ENCODE data around the gene PCDHGA12.
"Not testable (repeated sequence)": the region's sequence is repeated elsewhere in the genome, so short reads cannot be mapped to it uniquely, and the experiment has no call there.

Gene PCDHGA12

DNA sequence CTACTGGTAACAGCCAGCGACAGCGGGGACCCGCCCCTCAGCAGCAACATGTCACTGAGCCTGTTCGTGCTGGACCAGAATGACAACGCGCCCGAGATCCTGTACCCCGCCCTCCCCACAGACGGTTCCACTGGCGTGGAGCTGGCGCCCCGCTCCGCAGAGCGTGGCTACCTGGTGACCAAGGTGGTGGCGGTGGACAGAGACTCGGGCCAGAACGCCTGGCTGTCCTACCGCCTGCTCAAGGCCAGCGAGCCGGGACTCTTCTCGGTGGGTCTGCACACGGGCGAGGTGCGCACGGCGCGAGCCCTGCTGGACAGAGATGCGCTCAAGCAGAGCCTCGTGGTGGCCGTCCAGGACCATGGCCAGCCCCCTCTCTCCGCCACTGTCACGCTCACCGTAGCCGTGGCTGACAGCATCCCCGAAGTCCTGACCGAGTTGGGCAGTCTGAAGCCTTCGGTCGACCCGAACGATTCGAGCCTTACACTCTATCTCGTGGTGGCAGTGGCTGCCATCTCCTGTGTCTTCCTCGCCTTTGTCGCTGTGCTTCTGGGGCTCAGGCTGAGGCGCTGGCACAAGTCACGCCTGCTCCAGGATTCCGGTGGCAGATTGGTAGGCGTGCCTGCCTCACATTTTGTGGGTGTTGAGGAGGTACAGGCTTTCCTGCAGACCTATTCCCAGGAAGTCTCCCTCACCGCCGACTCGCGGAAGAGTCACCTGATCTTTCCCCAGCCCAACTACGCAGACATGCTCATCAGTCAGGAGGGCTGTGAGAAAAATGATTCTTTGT is 35.7 kb upstream of the PCDHGA12 start:
- not testable (repeated sequence) for H3K4me3 ChIP-seq (ENCODE audit: low read length); H3K27ac ChIP-seq (ENCODE audit: low read depth, low read length); H3K9ac ChIP-seq (ENCODE audit: low read depth, low read length); H3K27me3 ChIP-seq (ENCODE audit: insufficient read depth, low read length); H3K4me1 ChIP-seq (ENCODE audit: insufficient read depth, low read length)
- peaks cover 22% of the 10 kb centered on the region; the same call in 1 of the 2 replicates for H3K36me3 ChIP-seq (ENCODE audit: insufficient read depth, low read length)
- 95% methylated on average over 41 of the region's 53 CpGs for WGBS
- H3K9me3 ChIP-seq (ENCODE audit: insufficient read depth, low read depth, low read length): peaks cover 84% of the 10 kb centered on the region

DNA sequence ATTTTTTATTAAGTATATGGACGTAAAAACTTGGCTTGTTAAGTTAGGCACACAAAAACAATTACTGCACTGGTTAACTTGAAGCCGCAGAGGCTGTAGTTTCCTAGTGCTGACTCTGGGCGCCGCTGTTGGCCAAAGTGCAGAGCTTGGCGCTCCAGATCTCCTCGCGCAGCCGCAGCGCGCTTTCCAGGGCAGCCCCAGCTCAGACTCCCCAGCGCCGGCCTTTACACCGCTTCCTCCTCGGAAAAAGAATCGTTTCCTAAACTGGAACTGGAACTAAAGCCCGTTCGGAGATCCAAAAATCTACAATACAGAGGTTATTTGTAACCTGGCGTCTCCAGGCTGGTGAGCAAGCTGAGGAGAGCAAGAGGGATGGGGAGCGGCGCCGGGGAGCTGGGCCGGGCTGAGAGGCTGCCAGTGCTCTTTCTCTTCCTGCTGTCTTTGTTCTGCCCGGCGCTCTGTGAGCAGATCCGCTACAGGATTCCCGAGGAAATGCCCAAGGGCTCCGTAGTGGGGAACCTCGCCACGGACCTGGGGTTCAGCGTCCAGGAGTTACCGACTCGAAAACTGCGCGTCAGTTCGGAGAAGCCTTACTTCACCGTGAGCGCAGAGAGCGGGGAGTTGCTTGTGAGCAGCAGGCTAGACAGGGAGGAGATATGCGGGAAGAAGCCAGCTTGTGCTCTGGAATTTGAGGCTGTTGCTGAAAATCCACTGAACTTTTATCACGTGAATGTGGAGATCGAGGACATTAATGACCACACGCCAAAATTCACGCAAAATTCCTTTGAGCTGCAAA is 32.4 kb upstream of the PCDHGA12 start, which contains the start of gene PCDHGB5:
TSS of gene PCDHGB5 (plus strand) at position 192 of the 796 bp plus-strand sequence. CDS start at position 373, 181 bp downstream.
- peak within 1 kb of the TSS; percentile 41 for H3K4me3 ChIP-seq (ENCODE audit: low read length)
- peak within 1 kb of the TSS; percentile 40; the same call in 1 of the 2 replicates for H3K9ac ChIP-seq (ENCODE audit: low read depth, low read length)
- WGBS: 74% methylated on average over 21 of the region's 43 CpGs
- H3K9me3 ChIP-seq (ENCODE audit: insufficient read depth, low read depth, low read length): peaks cover 65% of the 10 kb centered on the region
- H3K27me3 ChIP-seq (ENCODE audit: insufficient read depth, low read length); H3K36me3 ChIP-seq (ENCODE audit: insufficient read depth, low read length); H3K4me1 ChIP-seq (ENCODE audit: insufficient read depth, low read length); H3K27ac ChIP-seq (ENCODE audit: low read depth, low read length): not testable (repeated sequence)

DNA sequence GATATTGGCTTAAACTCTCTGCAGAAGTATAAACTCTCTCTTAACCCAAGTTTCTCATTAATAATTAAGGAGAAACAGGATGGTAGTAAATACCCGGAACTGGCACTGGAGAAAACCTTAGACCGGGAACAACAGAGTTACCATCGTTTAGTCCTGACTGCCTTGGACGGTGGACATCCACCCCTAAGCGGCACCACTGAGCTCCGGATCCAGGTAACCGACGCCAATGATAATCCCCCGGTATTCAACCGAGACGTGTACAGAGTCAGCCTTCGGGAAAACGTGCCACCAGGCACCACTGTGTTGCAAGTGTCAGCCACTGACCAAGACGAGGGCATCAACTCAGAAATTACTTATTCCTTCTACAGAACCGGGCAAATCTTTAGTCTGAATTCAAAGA is 31.7 kb upstream of the PCDHGA12 start:
- Histone ChIP-seq H3K4me1 (ENCODE audit: insufficient read depth, low read length) (no peaks in the 10 kb centered on the region), H3K4me3 (ENCODE audit: low read length) (no peak overlapping the region), H3K36me3 (ENCODE audit: insufficient read depth, low read length) (peaks cover 1% of the 10 kb centered on the region; the same call in 1 of the 2 replicates), H3K9ac (ENCODE audit: low read depth, low read length) (no peak overlapping the region), H3K27me3 (ENCODE audit: insufficient read depth, low read length) (no peaks in the 10 kb centered on the region), H3K9me3 (ENCODE audit: insufficient read depth, low read depth, low read length) (peaks cover 62% of the 10 kb centered on the region), H3K27ac (ENCODE audit: low read depth, low read length) (no peak overlapping the region)
- WGBS: 94% methylated on average over 15 of the region's 15 CpGs

DNA sequence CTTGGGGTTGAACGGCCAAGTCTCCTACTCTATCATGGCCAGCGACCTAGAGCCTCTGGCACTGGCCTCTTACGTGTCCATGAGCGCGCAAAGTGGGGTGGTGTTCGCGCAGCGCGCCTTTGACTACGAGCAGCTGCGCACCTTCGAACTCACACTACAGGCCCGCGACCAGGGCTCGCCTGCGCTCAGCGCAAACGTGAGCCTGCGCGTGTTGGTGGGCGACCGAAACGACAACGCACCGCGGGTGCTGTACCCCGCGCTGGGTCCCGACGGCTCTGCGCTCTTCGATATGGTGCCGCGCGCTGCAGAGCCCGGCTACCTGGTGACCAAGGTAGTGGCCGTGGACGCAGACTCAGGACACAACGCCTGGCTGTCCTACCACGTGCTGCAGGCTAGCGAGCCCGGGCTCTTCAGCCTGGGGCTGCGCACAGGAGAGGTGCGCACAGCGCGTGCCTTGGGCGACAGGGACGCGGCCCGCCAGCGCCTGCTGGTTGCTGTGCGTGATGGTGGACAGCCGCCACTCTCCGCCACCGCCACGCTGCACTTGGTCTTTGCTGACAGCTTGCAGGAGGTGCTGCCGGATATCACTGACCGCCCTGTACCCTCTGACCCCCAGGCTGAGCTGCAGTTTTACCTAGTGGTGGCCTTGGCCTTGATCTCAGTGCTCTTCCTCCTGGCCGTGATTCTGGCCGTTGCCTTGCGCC is 30.6 kb upstream of the PCDHGA12 start:
- no peak overlapping the region for H3K27ac ChIP-seq (ENCODE audit: low read depth, low read length)
- peaks cover 52% of the 10 kb centered on the region for H3K9me3 ChIP-seq (ENCODE audit: insufficient read depth, low read depth, low read length)
- no peak overlapping the region for H3K4me3 ChIP-seq (ENCODE audit: low read length)
- H3K36me3 ChIP-seq (ENCODE audit: insufficient read depth, low read length): no peaks in the 10 kb centered on the region; the same call in 1 of the 2 replicates
- no peak overlapping the region for H3K9ac ChIP-seq (ENCODE audit: low read depth, low read length)
- no peaks in the 10 kb centered on the region for H3K27me3 ChIP-seq (ENCODE audit: insufficient read depth, low read length)
- H3K4me1 ChIP-seq (ENCODE audit: insufficient read depth, low read length): no peaks in the 10 kb centered on the region
- 97% methylated on average over 61 of the region's 61 CpGs for WGBS

DNA sequence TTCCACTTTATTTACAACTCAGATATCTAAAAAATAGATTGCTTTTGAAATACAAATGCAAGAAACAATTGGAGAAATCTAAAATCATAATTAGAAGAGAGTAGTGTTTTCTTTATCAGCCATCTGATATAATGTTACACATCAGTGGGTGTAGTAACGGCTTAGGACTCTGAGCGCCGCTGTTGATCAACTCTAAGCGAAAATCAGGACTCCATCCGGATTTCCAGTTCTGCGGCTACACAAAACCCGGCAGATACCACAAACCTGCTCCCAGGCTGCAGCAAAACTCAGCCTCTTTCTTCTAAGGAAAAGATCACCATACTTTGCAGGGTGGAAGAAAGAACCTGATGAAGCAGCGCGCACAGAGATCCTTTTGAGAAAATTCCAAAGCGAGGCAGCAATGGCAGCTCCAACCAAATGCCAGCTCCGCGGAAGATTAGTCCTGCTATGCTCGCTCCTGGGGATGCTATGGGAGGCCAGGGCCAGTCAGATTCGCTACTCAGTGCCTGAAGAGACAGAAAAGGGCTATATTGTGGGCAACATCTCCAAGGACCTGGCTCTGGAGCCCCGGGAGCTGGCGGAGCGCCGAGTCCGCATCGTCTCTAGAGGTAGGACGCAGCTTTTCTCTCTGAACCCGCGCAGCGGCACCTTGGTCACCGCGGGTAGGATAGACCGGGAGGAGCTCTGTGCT is 27.6 kb upstream of the PCDHGA12 start, which contains the start of gene PCDHGA9:
TSS of gene PCDHGA9 (plus strand) at position 226 of the 691 bp plus-strand sequence. CDS start at position 401, 175 bp downstream.
- Histone ChIP-seq H3K4me1 (ENCODE audit: insufficient read depth, low read length) (no peaks in the 10 kb centered on the region), H3K36me3 (ENCODE audit: insufficient read depth, low read length) (no peaks in the 10 kb centered on the region; the same call in 1 of the 2 replicates), H3K4me3 (ENCODE audit: low read length) (no peak within 1 kb of the TSS), H3K27ac (ENCODE audit: low read depth, low read length) (no peak within 1 kb of the TSS), H3K9ac (ENCODE audit: low read depth, low read length) (no peak within 1 kb of the TSS), H3K27me3 (ENCODE audit: insufficient read depth, low read length) (no peaks in the 10 kb centered on the region), H3K9me3 (ENCODE audit: insufficient read depth, low read depth, low read length) (peaks cover 30% of the 10 kb centered on the region)
- WGBS: 94% methylated on average over 27 of the region's 27 CpGs

DNA sequence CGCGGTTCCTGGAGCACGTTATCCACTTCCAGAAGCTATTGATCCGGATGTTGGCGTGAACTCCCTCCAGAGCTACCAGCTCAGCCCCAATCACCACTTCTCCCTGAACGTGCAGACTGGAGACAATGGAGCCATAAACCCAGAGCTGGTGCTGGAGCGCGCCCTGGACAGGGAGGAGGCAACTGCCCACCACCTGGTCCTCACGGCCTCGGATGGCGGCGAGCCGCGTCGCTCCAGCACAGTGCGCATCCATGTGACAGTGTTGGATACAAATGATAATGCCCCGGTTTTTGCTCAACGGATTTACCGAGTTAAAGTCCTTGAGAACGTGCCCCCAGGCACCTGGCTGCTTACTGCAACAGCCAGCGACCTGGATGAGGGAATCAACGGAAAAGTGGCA is 26.9 kb upstream of the PCDHGA12 start:
- Histone ChIP-seq H3K27me3 (ENCODE audit: insufficient read depth, low read length) (0 out of 2 replicates have a peak, but pooled peaks cover under 1% of the 10 kb centered on the region), H3K9ac (ENCODE audit: low read depth, low read length) (no peak overlapping the region), H3K36me3 (ENCODE audit: insufficient read depth, low read length) (no peaks in the 10 kb centered on the region; the same call in 1 of the 2 replicates), H3K9me3 (ENCODE audit: insufficient read depth, low read depth, low read length) (peaks cover 29% of the 10 kb centered on the region), H3K27ac (ENCODE audit: low read depth, low read length) (no peak overlapping the region), H3K4me1 (ENCODE audit: insufficient read depth, low read length) (no peaks in the 10 kb centered on the region), H3K4me3 (ENCODE audit: low read length) (no peak overlapping the region)
- WGBS: 94% methylated on average over 22 of the region's 22 CpGs

DNA sequence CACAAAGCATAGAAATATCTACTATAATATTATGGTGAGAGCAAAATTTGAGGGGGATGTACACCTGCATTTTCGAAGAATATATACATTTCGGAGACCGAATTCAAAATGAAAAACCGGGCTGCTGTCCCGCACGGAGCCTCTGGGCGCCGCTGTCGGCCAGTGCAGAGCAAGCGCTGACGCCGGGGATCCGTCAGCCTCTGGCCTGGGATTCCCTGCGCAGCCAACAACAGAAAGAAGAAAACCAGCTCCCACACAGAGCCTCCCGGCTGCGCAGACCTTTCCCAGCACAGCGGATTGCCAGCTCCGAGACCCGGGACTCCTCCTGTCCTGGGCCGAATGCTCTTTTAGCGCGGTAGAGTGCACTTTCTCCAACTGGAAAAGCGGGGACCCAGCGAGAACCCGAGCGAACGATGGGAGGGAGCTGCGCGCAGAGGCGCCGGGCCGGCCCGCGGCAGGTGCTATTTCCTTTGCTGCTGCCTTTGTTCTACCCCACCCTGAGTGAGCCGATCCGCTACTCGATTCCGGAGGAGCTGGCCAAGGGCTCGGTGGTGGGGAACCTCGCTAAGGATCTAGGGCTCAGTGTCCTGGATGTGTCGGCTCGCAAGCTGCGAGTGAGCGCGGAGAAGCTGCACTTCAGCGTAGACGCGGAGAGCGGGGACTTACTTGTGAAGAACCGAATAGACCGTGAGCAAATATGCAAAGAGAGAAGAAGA is 22.4 kb upstream of the PCDHGA12 start, which contains the start of gene PCDHGB6:
TSS of gene PCDHGB6 (plus strand) at position 232 of the 716 bp plus-strand sequence. CDS start at position 414, 182 bp downstream.
- H3K9me3 ChIP-seq (ENCODE audit: insufficient read depth, low read depth, low read length): peaks cover 10% of the 10 kb centered on the region; the same call in 1 of the 2 replicates
- H3K4me3 ChIP-seq (ENCODE audit: low read length): peak within 1 kb of the TSS; percentile 69
- H3K27me3 ChIP-seq (ENCODE audit: insufficient read depth, low read length): not testable (repeated sequence)

DNA sequence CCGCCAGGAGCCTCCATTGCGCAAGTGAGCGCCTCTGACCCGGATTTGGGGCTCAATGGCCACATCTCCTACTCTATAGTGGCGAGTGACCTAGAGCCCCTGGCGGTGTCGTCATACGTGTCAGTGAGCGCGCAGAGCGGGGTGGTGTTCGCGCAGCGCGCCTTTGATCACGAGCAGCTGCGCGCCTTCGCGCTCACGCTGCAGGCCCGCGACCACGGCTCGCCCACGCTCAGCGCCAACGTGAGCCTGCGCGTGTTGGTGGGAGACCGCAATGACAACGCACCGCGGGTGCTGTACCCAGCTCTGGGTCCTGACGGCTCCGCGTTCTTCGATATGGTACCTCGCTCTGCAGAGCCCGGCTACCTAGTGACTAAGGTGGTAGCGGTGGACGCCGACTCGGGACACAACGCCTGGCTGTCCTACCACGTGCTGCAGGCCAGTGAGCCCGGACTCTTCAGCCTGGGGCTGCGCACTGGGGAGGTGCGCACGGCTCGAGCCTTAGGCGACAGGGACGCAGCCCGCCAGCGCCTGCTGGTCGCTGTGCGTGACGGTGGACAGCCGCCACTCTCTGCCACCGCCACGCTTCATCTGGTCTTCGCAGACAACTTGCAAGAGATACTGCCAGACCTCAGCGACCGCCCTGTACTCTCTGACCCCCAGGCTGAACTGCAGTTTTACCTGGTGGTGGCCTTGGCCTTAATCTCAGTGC is 20.6 kb upstream of the PCDHGA12 start:
- no peaks in the 10 kb centered on the region for H3K4me1 ChIP-seq (ENCODE audit: insufficient read depth, low read length)
- 97% methylated on average over 64 of the region's 64 CpGs for WGBS
- H3K36me3 ChIP-seq (ENCODE audit: insufficient read depth, low read length): peaks cover 3% of the 10 kb centered on the region; the same call in 1 of the 2 replicates
- H3K4me3 ChIP-seq (ENCODE audit: low read length): no peak overlapping the region
- H3K27ac ChIP-seq (ENCODE audit: low read depth, low read length): no peak overlapping the region
- peaks cover 16% of the 10 kb centered on the region; the same call in 1 of the 2 replicates for H3K9me3 ChIP-seq (ENCODE audit: insufficient read depth, low read depth, low read length)
- no peak overlapping the region for H3K9ac ChIP-seq (ENCODE audit: low read depth, low read length)
- peaks cover 10% of the 10 kb centered on the region for H3K27me3 ChIP-seq (ENCODE audit: insufficient read depth, low read length)

More for the DNA sequence above, 22.4 kb upstream of the PCDHGA12 start, which contains the start of gene PCDHGB6:
- H3K9ac ChIP-seq (ENCODE audit: low read depth, low read length): peak within 1 kb of the TSS; percentile 71
- 66% methylated on average over 49 of the region's 51 CpGs for WGBS
- H3K36me3 ChIP-seq (ENCODE audit: insufficient read depth, low read length); H3K27ac ChIP-seq (ENCODE audit: low read depth, low read length); H3K4me1 ChIP-seq (ENCODE audit: insufficient read depth, low read length): not testable (repeated sequence)

DNA sequence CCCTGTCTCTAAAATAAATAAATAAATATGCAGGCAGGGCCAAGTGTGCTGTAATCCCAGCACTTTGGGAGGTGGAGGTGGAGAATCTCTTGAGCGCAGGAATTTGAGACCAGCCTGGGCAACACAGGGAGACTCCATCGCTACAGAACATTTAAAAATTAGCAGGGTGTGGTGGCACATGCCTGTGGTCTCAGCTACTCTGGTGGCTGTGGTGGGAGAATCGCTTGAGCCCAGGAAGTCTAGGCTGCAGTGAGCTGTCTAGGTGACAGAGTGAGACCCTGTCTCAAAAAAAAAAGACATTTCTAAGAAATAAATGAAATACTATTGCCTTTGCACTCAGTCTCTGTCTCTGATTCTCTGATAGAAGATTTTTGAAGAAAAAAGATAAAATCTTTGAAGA is 18.7 kb upstream of the PCDHGA12 start:
- peaks cover 3% of the 10 kb centered on the region; the same call in 1 of the 2 replicates for H3K36me3 ChIP-seq (ENCODE audit: insufficient read depth, low read length)
- no peak overlapping the region for H3K4me3 ChIP-seq (ENCODE audit: low read length)
- no peaks in the 10 kb centered on the region for H3K4me1 ChIP-seq (ENCODE audit: insufficient read depth, low read length)
- 97% methylated on average over 3 of the region's 3 CpGs for WGBS
- H3K27me3 ChIP-seq (ENCODE audit: insufficient read depth, low read length): peaks cover 10% of the 10 kb centered on the region
- H3K9ac ChIP-seq (ENCODE audit: low read depth, low read length): no peak overlapping the region
- peaks cover 21% of the 10 kb centered on the region; the same call in 1 of the 2 replicates for H3K9me3 ChIP-seq (ENCODE audit: insufficient read depth, low read depth, low read length)
- H3K27ac ChIP-seq (ENCODE audit: low read depth, low read length): no peak overlapping the region
